ENCODE measurements around the gene TMEM94. TPM values are rescaled to one million over a fixed set of nuclear protein-coding genes. Genes with fewer than 3 reads are reported as not detected.

The TMEM94 gene
- total and polyA plus RNA-seq, 2 of the 13 experiments (the other 11 are each of a cell fraction or from before 2014, with no cell fraction given) = 32.6 to 134 TPM

DNA sequence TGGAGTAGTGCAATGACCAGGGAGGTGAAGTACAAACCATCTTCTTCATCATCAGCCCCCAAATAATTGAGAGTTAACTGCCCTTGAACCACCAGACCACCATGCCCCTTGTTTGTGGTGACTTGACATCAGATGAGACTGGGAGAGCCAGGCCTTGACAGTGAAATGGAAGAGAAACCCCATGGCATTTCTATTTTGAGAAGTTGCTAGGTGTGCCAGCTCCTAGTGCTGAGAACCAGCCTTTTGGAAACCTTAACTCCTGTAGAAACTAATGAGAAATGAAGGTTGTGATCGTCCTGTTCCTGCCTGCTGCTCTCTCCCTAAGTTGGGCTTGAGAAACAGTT, 2.8 kb downstream of the TMEM94 start (continued):
- TF ChIP-seq, protein P1, sequence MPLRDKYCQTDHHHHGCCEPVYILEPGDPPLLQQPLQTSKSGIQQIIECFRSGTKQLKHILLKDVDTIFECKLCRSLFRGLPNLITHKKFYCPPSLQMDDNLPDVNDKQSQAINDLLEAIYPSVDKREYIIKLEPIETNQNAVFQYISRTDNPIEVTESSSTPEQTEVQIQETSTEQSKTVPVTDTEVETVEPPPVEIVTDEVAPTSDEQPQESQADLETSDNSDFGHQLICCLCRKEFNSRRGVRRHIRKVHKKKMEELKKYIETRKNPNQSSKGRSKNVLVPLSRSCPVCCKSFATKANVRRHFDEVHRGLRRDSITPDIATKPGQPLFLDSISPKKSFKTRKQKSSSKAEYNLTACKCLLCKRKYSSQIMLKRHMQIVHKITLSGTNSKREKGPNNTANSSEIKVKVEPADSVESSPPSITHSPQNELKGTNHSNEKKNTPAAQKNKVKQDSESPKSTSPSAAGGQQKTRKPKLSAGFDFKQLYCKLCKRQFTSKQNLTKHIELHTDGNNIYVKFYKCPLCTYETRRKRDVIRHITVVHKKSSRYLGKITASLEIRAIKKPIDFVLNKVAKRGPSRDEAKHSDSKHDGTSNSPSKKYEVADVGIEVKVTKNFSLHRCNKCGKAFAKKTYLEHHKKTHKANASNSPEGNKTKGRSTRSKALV (CRISPR knock-in tag; IDR thresholded peaks at IDR 0.05) = no peak
- TF ChIP-seq ZNF781 (CRISPR knock-in tag; IDR thresholded peaks at IDR 0.05; ENCODE audit: borderline replicate concordance, not compliant biosample characterization) (peak; percentile 45), ZNF543 (CRISPR knock-in tag; IDR thresholded peaks at IDR 0.05) (no peak), RARG (CRISPR knock-in tag; IDR thresholded peaks at IDR 0.05; ENCODE audit: low read depth) (no peak), KMT2A (CRISPR knock-in tag; IDR thresholded peaks at IDR 0.05) (0 out of 2 replicates have a peak, but pooled peaks have one; percentile 41), KDM2A (CRISPR knock-in tag; IDR thresholded peaks at IDR 0.05; ENCODE audit: borderline replicate concordance, low read depth) (no peak), POLR2A (IDR thresholded peaks at IDR 0.05; ENCODE audit: insufficient read depth in 1 of 2, low read depth in 2 of 2, low read length in 2 of 2) (0 out of 4 replicates have a peak, but pooled peaks of 1 of the 2 experiments have one; percentile 5), ZNF138 (CRISPR knock-in tag; IDR thresholded peaks at IDR 0.05; ENCODE audit: low read depth) (peak; percentile 23; the same call in 1 of the 2 replicates)
- TF ChIP-seq, protein P2, sequence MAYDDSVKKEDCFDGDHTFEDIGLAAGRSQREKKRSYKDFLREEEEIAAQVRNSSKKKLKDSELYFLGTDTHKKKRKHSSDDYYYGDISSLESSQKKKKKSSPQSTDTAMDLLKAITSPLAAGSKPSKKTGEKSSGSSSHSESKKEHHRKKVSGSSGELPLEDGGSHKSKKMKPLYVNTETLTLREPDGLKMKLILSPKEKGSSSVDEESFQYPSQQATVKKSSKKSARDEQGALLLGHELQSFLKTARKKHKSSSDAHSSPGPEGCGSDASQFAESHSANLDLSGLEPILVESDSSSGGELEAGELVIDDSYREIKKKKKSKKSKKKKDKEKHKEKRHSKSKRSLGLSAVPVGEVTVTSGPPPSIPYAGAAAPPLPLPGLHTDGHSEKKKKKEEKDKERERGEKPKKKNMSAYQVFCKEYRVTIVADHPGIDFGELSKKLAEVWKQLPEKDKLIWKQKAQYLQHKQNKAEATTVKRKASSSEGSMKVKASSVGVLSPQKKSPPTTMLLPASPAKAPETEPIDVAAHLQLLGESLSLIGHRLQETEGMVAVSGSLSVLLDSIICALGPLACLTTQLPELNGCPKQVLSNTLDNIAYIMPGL (CRISPR knock-in tag; IDR thresholded peaks at IDR 0.05; ENCODE audit: borderline replicate concordance in 1 of 2, low read depth in 1 of 2) = no peak

All from HepG2 (cell line).